HepG2 (cell line): ENCODE results near the gene LRRC4C. TPM values are rescaled to one million over a fixed set of nuclear protein-coding genes. Genes with fewer than 3 reads are reported as not detected.

Source experiments
- EED ChIP-seq: sonication (generic); formaldehyde crosslinking; IDR thresholded peaks from 2 replicates; pipeline ENCODE4 v1.5.0; 2020; ENCODE audit warnings: mild to moderate bottlenecking, missing genetic modification reagents
- LCORL ChIP-seq, 2 experiments: fragments of 450-650 bp in 1 of 2; sonication (generic) in 1 of 2; formaldehyde crosslinking in 1 of 2; IDR thresholded peaks; 2 replicates each; pipeline versions ENCODE4 v1.5.0 to v1.6.1; 2017 to 2020; ENCODE audit warnings: antibody characterized with exemption in 1 of 2, missing genetic modification reagents in 1 of 2
- NFIC ChIP-seq: IDR thresholded peaks from 2 replicates; pipeline ENCODE4 v1.6.1; 2012; ENCODE audit warnings: mild to moderate bottlenecking, low read length, inconsistent platforms
- POLR2AphosphoS5 ChIP-seq: IDR thresholded peaks from 2 replicates; pipeline ENCODE4 v1.6.1; 2012; ENCODE audit warnings: low read depth, low read length
- ZFP90 ChIP-seq: sonication (generic); formaldehyde crosslinking; IDR thresholded peaks from 2 replicates; pipeline ENCODE4 v1.8.0; 2022; ENCODE audit warnings: missing genetic modification reagents, mild to moderate bottlenecking, inconsistent platforms, borderline replicate concordance
- polyA plus RNA-seq, 8 experiments: library from polyadenylated mRNA; depleted of rRNA in 3 of 8; stranded (reverse) in 7 of 8; unstranded in 1 of 8; fragments of >200 nt; fragmentation: Illumina TruSeq in 4 of 8; extraction: Trizol in 4 of 8; gene quantifications; 2 replicates each; pipeline versions ENCODE4 v1.2.1 to v1.2.3, GENCODE V29; 2011 to 2016; ENCODE audit warnings: low read depth in 4 of 8, missing spikeins in 1 of 8, mixed read lengths in 1 of 8; ENCODE audit not compliant: insufficient read depth in 1 of 8
- total RNA-seq, 5 experiments: library from RNA; depleted of rRNA; stranded (reverse); fragments of >200 nt; fragmentation: Illumina TruSeq; extraction: Trizol; gene quantifications; 2 replicates each; pipeline ENCODE4 v1.2.3, GENCODE V29; 2016; ENCODE audit warnings: low read depth in 1 of 5
- TF ChIP-seq, protein P1 (sequence below): IDR thresholded peaks from 2 replicates; pipeline ENCODE4 v1.4.0; 2020; ENCODE audit warnings: mild to moderate bottlenecking, missing genetic modification reagents
- TF ChIP-seq, protein P2 (sequence below): sonication (generic); formaldehyde crosslinking; IDR thresholded peaks from 2 replicates; pipeline ENCODE4 v1.4.0; 2020; ENCODE audit warnings: mild to moderate bottlenecking, missing genetic modification reagents
- TF ChIP-seq, protein P3 (sequence below): sonication (generic); formaldehyde crosslinking; IDR thresholded peaks from 2 replicates; pipeline ENCODE4 v1.4.0; 2020; ENCODE audit warnings: missing genetic modification reagents, borderline replicate concordance
- TF ChIP-seq, protein P4 (sequence below): IDR thresholded peaks from 2 replicates; pipeline ENCODE4 v1.6.1; 2016; ENCODE audit warnings: missing biosample characterization, missing genetic modification reagents, low read depth

The LRRC4C gene
- total and polyA plus RNA-seq, 2 of the 13 experiments (the other 11 are each of a cell fraction or from before 2014, with no cell fraction given) = not detected

DNA sequence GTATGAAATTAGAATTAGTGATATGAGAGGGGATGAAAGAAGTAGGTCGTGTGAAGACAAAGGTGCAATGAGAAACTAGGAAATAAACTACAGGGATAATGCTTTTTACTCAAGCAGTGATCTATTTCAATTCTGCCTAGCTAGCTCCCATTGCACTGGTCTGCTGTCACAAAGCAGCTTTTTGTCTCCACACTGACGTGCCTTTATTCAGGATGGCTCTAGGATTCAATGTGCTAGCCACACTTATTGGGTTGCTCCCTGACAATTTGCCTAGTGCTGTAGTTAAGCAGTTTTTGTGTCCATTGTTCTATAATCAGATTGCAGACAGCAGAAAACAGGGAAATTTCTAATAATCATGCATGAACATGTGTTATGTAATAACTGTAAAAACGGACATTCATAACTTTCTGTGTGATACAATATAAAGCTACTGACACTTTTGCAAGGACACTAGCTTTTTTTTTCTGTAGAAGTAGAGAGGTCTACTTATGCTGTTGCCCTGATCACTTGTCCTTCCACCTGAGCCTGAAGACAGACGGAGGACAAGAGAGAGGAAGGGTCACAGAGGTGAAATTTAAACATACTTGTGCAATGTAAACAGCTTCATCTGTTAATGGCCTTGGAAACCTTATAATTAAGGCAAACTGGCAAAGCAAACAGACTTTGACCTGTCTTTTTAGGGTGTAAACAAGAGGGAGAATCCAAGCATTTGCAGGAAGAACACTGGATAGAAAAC is 269.6 kb downstream of the LRRC4C start (continued):
- TF ChIP-seq, protein P1, sequence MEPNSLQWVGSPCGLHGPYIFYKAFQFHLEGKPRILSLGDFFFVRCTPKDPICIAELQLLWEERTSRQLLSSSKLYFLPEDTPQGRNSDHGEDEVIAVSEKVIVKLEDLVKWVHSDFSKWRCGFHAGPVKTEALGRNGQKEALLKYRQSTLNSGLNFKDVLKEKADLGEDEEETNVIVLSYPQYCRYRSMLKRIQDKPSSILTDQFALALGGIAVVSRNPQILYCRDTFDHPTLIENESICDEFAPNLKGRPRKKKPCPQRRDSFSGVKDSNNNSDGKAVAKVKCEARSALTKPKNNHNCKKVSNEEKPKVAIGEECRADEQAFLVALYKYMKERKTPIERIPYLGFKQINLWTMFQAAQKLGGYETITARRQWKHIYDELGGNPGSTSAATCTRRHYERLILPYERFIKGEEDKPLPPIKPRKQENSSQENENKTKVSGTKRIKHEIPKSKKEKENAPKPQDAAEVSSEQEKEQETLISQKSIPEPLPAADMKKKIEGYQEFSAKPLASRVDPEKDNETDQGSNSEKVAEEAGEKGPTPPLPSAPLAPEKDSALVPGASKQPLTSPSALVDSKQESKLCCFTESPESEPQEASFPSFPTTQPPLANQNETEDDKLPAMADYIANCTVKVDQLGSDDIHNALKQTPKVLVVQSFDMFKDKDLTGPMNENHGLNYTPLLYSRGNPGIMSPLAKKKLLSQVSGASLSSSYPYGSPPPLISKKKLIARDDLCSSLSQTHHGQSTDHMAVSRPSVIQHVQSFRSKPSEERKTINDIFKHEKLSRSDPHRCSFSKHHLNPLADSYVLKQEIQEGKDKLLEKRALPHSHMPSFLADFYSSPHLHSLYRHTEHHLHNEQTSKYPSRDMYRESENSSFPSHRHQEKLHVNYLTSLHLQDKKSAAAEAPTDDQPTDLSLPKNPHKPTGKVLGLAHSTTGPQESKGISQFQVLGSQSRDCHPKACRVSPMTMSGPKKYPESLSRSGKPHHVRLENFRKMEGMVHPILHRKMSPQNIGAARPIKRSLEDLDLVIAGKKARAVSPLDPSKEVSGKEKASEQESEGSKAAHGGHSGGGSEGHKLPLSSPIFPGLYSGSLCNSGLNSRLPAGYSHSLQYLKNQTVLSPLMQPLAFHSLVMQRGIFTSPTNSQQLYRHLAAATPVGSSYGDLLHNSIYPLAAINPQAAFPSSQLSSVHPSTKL (CRISPR knock-in tag) = peak; percentile 84
- no peak for TF ChIP-seq LCORL (IDR thresholded peaks at IDR 0.05)
- TF ChIP-seq LCORL (CRISPR knock-in tag; IDR thresholded peaks at IDR 0.05) = peak; percentile 46; the same call in 1 of the 2 replicates
- TF ChIP-seq POLR2AphosphoS5 = no peak
- TF ChIP-seq ZFP90 (CRISPR knock-in tag) = no peak
- no peak for TF ChIP-seq EED (CRISPR knock-in tag)
- TF ChIP-seq, protein P2, sequence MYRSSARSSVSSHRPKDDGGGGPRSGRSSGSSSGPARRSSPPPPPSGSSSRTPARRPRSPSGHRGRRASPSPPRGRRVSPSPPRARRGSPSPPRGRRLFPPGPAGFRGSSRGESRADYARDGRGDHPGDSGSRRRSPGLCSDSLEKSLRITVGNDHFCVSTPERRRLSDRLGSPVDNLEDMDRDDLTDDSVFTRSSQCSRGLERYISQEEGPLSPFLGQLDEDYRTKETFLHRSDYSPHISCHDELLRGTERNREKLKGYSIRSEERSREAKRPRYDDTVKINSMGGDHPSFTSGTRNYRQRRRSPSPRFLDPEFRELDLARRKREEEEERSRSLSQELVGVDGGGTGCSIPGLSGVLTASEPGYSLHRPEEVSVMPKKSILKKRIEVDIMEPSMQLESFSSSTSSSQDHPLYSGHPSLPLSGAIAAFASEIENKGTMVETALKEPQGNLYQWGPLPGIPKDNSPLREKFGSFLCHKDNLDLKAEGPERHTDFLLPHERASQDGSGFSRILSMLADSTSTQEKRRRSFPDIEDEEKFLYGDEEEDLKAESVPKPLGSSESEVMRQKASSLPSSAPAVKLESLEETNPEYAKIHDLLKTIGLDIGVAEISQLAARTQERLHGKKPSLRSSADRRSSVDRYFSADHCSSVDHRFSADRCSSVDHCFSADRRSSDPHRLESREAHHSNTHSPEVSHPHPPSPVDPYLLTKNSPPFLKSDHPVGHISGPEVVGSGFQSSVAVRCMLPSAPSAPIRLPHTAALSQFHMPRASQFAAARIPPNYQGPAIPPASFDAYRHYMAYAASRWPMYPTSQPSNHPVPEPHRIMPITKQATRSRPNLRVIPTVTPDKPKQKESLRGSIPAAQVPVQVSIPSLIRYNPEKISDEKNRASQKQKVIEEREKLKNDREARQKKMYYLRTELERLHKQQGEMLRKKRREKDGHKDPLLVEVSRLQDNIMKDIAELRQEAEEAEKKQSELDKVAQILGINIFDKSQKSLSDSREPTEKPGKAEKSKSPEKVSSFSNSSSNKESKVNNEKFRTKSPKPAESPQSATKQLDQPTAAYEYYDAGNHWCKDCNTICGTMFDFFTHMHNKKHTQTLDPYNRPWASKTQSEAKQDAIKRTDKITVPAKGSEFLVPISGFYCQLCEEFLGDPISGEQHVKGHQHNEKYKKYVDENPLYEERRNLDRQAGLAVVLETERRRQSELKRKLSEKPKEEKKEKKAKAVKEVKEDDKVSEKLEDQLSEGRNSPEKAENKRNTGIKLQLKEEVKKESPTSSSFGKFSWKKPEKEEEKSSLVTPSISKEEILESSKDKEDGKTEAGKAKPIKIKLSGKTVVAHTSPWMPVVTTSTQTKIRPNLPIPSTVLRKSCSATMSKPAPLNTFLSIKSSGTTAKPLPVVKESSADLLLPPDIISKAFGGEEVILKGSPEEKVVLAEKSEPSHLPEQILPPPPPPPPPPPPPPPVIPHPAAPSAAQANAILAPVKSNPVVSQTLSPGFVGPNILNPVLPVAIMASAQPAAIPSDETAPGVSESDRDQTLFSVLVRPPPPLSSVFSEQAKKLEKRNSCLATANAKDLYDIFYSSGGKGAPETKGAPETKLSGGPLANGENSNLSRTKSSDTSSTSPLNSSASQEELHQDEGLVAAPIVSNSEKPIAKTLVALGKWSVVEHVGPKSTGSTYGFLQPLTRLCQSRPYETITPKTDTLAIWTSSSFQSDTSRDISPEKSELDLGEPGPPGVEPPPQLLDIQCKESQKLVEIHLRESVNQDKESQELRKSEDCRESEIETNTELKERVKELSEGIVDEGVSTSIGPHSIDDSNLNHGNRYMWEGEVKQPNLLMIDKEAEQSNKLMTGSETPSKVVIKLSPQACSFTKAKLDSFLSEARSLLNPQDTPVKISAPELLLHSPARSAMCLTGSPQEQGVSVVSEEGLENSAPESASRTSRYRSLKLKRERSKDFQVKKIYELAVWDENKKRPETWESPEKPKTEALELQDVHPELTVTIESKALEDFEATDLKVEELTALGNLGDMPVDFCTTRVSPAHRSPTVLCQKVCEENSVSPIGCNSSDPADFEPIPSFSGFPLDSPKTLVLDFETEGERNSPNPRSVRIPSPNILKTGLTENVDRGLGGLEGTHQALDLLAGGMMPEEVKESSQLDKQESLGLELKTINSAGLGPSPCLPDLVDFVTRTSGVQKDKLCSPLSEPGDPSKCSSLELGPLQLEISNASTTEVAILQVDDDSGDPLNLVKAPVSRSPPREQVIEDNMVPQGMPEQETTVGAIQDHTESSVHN (CRISPR knock-in tag) = no peak
- TF ChIP-seq, protein P3, sequence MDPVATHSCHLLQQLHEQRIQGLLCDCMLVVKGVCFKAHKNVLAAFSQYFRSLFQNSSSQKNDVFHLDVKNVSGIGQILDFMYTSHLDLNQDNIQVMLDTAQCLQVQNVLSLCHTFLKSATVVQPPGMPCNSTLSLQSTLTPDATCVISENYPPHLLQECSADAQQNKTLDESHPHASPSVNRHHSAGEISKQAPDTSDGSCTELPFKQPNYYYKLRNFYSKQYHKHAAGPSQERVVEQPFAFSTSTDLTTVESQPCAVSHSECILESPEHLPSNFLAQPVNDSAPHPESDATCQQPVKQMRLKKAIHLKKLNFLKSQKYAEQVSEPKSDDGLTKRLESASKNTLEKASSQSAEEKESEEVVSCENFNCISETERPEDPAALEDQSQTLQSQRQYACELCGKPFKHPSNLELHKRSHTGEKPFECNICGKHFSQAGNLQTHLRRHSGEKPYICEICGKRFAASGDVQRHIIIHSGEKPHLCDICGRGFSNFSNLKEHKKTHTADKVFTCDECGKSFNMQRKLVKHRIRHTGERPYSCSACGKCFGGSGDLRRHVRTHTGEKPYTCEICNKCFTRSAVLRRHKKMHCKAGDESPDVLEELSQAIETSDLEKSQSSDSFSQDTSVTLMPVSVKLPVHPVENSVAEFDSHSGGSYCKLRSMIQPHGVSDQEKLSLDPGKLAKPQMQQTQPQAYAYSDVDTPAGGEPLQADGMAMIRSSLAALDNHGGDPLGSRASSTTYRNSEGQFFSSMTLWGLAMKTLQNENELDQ = no peak
- TF ChIP-seq NFIC = 0 out of 2 replicates have a peak, but pooled peaks have one; percentile 28
- TF ChIP-seq, protein P4, sequence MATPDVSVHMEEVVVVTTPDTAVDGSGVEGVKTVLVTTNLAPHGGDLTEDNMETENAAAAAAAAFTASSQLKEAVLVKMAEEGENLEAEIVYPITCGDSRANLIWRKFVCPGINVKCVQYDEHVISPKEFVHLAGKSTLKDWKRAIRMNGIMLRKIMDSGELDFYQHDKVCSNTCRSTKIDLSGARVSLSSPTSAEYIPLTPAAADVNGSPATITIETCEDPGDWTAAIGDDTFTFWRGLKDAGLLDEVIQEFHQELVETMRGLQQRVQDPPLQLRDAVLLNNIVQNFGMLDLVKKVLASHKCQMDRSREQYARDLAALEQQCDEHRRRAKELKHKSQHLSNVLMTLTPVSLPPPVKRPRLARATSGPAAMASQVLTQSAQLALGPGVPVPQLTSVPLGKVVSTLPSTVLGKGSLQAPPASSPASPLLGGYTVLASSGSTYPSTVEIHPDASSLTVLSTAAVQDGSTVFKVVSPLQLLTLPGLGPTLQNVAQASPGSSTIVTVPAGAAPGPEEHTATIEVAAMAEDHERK (CRISPR knock-in tag) = no peak
